ENCODE measurements around the gene TACC2.

Gene TACC2

DNA sequence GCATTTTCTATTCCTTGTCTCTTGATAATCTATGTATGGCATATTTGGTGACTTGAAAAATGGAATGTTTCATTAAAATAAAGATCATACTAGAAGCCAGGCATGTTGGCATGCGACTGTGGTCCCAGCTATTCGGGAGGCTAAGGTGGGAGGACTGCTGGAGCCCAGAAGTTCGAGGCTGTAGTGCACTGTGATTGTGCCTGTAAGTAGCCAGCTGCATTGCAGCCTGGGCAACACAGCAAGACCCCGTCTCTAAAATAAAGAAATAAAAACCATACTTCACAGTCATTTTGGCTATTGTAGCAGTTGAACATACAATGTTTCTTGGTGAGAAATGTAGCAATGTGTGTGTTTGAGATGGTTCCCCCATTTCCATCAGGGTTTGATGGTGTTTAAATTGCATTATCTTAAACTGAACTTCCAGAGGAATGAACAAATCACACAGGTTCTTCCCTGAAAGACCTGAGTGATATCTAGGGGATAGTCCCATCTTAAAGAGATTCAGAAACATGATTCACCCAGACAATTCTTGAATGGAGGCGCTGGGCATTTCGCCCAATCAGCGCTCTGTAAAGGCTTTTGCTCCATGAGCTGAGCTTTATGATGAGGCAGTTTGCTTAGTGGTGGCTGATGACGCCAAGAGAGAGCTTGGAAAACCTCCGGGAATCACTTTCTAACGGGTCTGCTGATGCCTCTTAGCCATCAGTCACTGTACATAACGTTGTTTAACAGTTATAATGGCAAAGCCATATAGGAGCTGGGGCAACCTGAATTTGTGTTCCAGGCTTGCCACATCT lies 262.7 kb downstream of the TACC2 start:
- DNase-seq (ENCODE audit: low read depth): no peak

DNA sequence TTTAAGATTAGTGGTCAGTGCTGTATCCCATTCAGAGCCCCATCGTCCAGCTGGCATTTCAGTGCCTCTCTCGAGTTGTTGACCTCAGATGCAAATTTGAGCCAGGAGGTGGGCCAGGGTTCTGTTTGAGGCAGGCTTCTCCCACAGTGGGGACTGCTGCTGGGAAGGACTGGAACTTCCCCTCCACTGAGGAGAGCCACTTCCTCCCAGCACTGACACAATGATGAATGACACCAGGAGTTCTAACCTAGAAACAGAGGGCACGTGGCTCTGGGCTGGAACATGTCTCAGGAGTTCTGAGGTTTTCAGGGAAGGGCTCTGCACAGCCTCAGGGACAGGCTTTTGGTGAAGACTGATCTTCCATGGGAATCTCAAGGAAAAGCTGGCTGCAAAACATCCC lies 263.8 kb downstream of the TACC2 start:
- no peak for DNase-seq (ENCODE audit: low read depth)

GRCh38 chr10:122253605-122254004 lies 264.6 kb downstream of the TACC2 start:
- DNase-seq (ENCODE audit: low read depth): no peak

DNA sequence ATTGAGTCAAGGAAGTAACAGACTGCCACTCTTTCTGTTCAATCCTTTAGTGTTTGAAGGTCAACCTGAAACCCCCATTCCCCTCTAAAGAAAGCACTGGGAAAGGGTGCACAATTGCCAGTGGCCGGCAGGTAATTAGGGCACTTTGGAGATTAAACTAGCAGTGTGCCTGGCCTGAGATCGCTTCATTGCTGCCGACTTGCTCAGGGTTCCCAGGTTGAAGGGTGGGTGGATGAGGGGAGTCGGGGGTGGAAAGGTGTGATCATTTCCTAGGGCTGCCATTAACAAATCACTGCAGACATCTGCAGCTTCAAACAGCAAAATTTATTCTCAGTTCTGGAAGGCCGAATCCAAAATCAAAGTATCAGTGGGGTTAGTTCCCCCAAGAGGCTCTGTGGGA lies 265.9 kb downstream of the TACC2 start:
- no peak for DNase-seq (ENCODE audit: low read depth)

- no peak for DNase-seq (ENCODE audit: low read depth)
These were observed 266.7 kb downstream of the TACC2 start for GRCh38 chr10:122255509-122256301.

GRCh38 chr10:122257041-122257440 lies 268.1 kb downstream of the TACC2 start:
- DNase-seq (ENCODE audit: low read depth): no peak

- no peak for DNase-seq (ENCODE audit: low read depth)
These were observed 269.4 kb downstream of the TACC2 start for GRCh38 chr10:122258136-122259074.

DNA sequence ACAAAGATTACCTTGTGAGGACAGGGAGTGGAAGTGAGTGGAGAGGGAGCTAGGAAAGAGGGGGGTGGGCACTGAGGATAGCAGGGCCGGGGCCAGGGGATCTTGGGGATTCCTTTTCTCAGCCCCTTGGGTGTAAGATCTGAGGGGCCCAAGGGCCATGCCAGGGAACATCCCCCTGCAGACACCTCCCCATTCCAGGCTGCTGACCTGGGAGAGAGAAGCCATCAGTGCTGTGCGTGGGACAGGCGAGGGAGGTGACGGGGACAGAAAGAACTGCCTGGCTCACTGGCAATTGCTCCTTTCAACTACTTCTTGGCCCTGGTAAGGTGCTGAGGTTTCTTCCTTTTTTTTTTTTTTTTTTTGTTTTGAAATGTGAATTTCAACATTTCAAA lies 270.1 kb downstream of the TACC2 start:
- DNase-seq (ENCODE audit: low read depth): no peak

DNA sequence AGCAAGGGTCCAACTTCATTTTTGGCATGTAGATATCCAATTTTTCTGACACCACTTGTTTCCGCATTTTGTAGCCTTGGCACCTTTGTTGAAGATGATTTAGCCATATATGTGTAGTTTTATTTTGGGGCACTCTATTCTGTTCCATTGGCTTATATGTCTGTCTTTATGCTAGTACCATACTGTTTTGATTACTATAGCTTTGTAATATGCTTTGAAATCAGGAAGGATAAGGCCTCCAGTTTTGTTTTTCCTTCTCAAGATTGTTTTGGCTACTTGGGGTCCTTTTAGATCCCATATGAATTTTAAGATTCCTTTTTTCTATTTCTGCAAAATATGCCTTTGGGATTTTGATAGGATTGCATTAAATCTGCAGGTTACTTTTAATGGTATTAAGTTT lies 272.6 kb downstream of the TACC2 start:
- no peak for DNase-seq (ENCODE audit: low read depth)

DNA sequence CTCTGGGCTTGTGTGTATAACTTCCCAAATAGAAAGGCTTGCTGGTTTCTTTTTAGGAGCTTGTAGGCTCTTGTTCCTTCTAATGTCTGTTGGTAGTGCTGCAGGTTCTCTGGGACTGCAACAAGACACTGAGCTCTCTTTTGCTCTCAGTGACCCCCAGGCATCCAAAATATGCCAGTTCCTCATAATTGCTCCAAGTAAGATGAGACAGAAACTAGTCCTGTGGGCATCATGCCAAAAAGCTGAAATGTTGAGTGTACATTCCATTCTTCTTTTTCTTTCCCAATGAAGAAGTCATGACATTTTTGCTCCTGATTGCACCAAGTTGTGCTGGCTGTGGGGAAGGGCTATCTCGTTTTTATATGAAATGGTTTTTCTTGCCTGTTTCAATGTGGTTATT lies 275.0 kb downstream of the TACC2 start:
- no peak for DNase-seq (ENCODE audit: low read depth)

- DNase-seq (ENCODE audit: low read depth): no peak
These were observed 275.5 kb downstream of the TACC2 start for GRCh38 chr10:122264436-122264835.

GRCh38 chr10:122264931-122265330 lies 276.0 kb downstream of the TACC2 start:
- DNase-seq (ENCODE audit: low read depth): no peak

DNA sequence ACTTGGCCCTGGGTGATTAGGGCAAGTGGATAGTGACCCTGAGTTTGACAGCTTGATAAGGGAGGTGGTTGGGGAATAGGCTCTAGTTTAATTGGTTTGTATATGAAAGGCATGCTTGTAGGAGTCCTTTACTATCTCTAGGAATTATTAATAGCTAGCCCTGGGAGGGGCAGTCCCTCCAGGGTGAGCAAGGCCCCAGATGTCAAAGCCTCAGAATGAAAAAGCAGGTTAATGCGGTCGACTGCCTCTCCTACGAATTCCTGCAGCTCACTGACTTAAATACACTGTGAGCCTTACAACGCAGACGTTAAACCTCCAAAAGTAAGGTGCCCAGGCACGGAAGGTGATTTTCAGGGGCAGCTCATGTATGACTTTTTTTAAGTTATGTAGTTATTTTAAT lies 276.9 kb downstream of the TACC2 start:
- no peak for DNase-seq (ENCODE audit: low read depth)

- no peak for DNase-seq (ENCODE audit: low read depth)
These were observed 279.1 kb downstream of the TACC2 start for GRCh38 chr10:122267849-122268737.

DNA sequence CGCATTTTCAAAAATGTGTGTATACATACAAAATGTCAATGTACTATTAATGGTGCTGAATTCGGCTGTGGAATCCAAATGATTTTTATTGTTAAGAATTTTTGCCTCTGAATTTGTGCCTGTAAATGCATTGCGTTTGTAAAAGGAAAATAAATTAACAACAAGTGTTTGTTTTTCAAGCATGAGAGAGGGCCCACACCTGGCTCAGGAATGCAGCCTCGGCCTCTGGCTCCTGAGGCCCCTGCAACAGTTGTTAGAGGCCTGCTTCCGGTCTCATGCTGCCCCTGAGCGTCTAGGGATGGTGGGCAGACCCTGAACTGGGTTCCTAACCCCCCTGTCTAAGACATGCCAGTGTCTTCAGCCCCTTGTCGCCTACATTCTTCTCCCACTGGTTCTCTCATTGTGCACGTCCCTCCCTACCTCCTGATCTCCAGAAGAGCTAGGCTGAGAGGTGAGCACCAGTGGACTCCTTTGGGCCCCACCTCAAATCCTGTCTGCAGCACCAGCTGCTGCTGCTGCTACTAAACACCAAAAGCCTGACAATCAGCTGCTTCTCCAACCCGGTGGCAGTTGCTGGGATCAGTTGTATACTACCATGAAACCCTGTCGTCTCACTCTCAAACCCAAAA lies 280.2 kb downstream of the TACC2 start:
- DNase-seq (ENCODE audit: low read depth): no peak

DNA sequence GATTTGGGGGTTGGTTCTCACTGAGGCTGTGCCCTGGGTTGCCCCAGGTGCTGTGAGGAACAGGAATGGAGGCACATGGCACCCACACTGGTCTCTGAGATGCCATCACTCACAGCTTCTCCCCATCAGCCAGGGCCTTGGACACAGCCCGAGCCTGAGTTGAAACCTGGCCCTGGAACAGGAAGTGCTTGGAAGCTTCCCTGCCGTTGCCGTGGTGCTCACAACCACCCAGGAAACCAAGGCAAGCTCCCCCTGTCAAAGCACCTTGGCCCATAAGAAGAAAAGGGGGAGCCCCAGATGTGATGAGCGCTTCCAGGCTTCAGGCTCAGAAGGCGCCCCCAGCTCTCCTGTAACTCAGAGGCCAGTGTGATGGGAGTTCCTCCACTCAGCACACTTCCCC lies 282.1 kb downstream of the TACC2 start, which contains the start of gene BTBD16:
Gene BTBD16, plus strand, starts transcription at position 221 of the 400 bp plus-strand sequence. CDS start 3,786 bp downstream, outside the sequence.
- no peak for DNase-seq (ENCODE audit: low read depth)

GRCh38 chr10:122273966-122274545 lies 285.1 kb downstream of the TACC2 start:
- no peak for DNase-seq (ENCODE audit: low read depth)

- DNase-seq (ENCODE audit: low read depth): no peak
These were observed 287.7 kb downstream of the TACC2 start for GRCh38 chr10:122276611-122277208.

DNA sequence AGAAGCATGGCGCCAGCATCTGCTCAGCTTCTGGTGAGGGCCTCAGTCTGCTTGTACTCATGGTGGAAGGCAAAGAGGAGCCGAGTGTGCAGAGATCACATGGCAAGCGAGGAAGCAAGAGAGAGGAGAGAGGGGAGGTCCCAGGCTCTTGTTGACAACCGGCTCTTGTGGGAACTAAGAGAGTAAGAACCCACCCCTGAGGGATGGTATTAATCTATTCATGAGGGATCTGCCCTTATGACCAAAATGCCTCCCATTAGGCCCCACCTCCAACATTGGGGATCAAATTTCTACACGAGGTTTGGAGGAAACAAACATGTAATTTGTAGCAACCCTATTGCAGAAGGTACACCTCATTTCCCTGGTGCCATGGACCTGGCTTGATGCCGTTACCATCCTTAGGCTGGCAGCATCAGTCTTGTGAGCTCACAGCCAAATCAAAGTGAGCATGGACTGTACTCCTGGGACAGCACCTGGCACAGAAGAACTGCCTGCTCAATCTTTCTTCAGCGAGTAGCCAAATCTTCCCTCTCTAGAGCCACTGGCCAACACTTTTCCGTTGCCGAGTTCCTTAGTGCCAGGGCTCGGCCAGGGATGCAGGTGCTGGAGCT lies 288.7 kb downstream of the TACC2 start:
- no peak for DNase-seq (ENCODE audit: low read depth)
